HCT116 (cell line): Measurements from ENCODE around the gene WHRN. TPM values are rescaled to one million over a fixed set of nuclear protein-coding genes. Genes with fewer than 3 reads are reported as not detected.
A peak's percentile ranks its signal among the peaks of the same experiment; 100 is the strongest.

Experiments used
- ATAC-seq: fragments of 200-7000 bp; cut with Tn5 transposase; 2 replicates; pipeline ENCODE4 v1.9.1; 2020; ENCODE audit warnings: mild to moderate bottlenecking, moderate library complexity
- BruUV-seq: library from RNA; stranded (reverse); fragments of 400-500 nt; replicated peaks from 2 replicates; lab custom pipeline; 2021; lab: Mats Ljungman, UMichigan
- CTCF ChIA-PET: fragments of 300-600 bp; sonication (Branson Sonifier 250); formaldehyde crosslinking; loops from one replicate; lab custom pipeline; 2021; ENCODE audit warnings: antibody characterized with exemption; lab: Charles Lee
- POLR2A ChIA-PET: fragments of 300-600, 350-600 bp; sonication (Branson Sonifier 250); formaldehyde crosslinking; loops from one replicate; lab custom pipeline; 2021; ENCODE audit warnings: antibody characterized with exemption; lab: Charles Lee
- RAD21 ChIA-PET, 2 experiments: fragments of 300-600 bp; sonication (Branson Sonifier 250); formaldehyde crosslinking; loops; one replicate each; lab custom pipeline; 2023; ENCODE audit warnings: low total read pairs in 2 of 2; ENCODE audit not compliant: uncharacterized antibody in 2 of 2, unreplicated experiment in 2 of 2, low non-redundant PET in 1 of 2; lab: Charles Lee
- DNase-seq: peaks from one replicate; pipeline ENCODE4 v3.0.0-alpha.2; 2010; ENCODE audit warnings: low read depth, low spot score
- H2AFZ ChIP-seq: fragments of 200-600 bp; shearing (Covaris generic), sonication (generic); 2 replicates; pipeline ENCODE4 v1.6.1; 2017; ENCODE audit warnings: low read depth, mixed run types, mixed read lengths, antibody characterized with exemption, low read length; ENCODE audit not compliant: poor library complexity, severe bottlenecking
- H3K27ac ChIP-seq: 2 replicates; pipeline ENCODE4 v1.5.1; 2012; ENCODE audit warnings: low read depth, low read length
- H3K27me3 ChIP-seq: fragments of 200-600 bp; sonication (generic); 2 replicates; pipeline ENCODE4 v1.6.1; 2016; ENCODE audit warnings: mixed run types, low read length, mixed read lengths; ENCODE audit not compliant: insufficient read depth
- H3K36me3 ChIP-seq, 2 experiments: fragments of 200-500 bp in 1 of 2; fragments of 200-600 bp in 1 of 2; sonication (Bioruptor generic) in 1 of 2; sonication (generic) in 1 of 2; 2 replicates each; pipeline versions ENCODE4 v1.5.1 to v1.6.1; 2014 to 2016; ENCODE audit warnings: low read length in 2 of 2, inconsistent platforms in 1 of 2, mixed read lengths in 1 of 2, mixed run types in 1 of 2; ENCODE audit not compliant: insufficient read depth in 2 of 2, control insufficient read depth in 1 of 2
- H3K4me1 ChIP-seq, 2 experiments: fragments of 200-600 bp in 1 of 2; sonication (generic) in 1 of 2; 2 replicates each; pipeline versions ENCODE4 v1.5.1 to v1.6.1; 2012 to 2017; ENCODE audit warnings: low read length in 2 of 2, inconsistent platforms in 1 of 2, mild to moderate bottlenecking in 1 of 2, mixed read lengths in 1 of 2, mixed run types in 1 of 2, moderate library complexity in 1 of 2; ENCODE audit not compliant: insufficient read depth in 2 of 2, control insufficient read depth in 1 of 2
- H3K4me2 ChIP-seq: fragments of 200-600 bp; sonication (generic); 2 replicates; pipeline ENCODE4 v1.6.1; 2017; ENCODE audit warnings: mixed run types, low read length, mixed read lengths
- H3K4me3 ChIP-seq, 2 experiments: fragments of 200-600 bp in 1 of 2; sonication (generic) in 1 of 2; replicated peaks in 1 of 2; 2 replicates each; pipeline ENCODE4 v1.5.1; 2011 to 2016; ENCODE audit warnings: low read length in 2 of 2, control low read depth in 1 of 2, low read depth in 1 of 2, mild to moderate bottlenecking in 1 of 2, mixed read lengths in 1 of 2, mixed run types in 1 of 2
- H3K79me2 ChIP-seq: fragments of 200-600 bp; sonication (generic); 2 replicates; pipeline ENCODE4 v1.6.1; 2017; ENCODE audit warnings: mild to moderate bottlenecking, mixed run types, low read length, moderate library complexity, mixed read lengths; ENCODE audit not compliant: insufficient read depth
- H3K9ac ChIP-seq: fragments of 200-600 bp; sonication (generic); 2 replicates; pipeline ENCODE4 v1.6.1; 2016; ENCODE audit warnings: low read length, mixed read lengths
- H3K9me2 ChIP-seq: fragments of 200-600 bp; sonication (generic), shearing (Covaris generic); 2 replicates; pipeline ENCODE4 v1.6.1; 2017; ENCODE audit warnings: mixed run types, mild to moderate bottlenecking, moderate library complexity; ENCODE audit not compliant: insufficient read depth
- H3K9me3 ChIP-seq, 2 experiments: fragments of 200-500 bp in 1 of 2; fragments of 200-600 bp in 1 of 2; sonication (Bioruptor generic) in 1 of 2; sonication (generic) in 1 of 2; 2 replicates each; pipeline ENCODE4 v1.6.1; 2014 to 2017; ENCODE audit warnings: low read length in 2 of 2, mixed read lengths in 2 of 2, inconsistent platforms in 1 of 2, low read depth in 1 of 2, mild to moderate bottlenecking in 1 of 2, mixed run types in 1 of 2, moderate library complexity in 1 of 2; ENCODE audit not compliant: control insufficient read depth in 1 of 2, insufficient read depth in 1 of 2
- H4K20me1 ChIP-seq: fragments of 200-600 bp; sonication (generic), shearing (Covaris generic); 2 replicates; pipeline ENCODE4 v1.6.1; 2017; ENCODE audit warnings: mixed run types, mild to moderate bottlenecking, moderate library complexity; ENCODE audit not compliant: insufficient read depth
- CBX3 ChIP-seq: IDR thresholded peaks from 2 replicates; pipeline ENCODE4 v1.6.1; 2012; ENCODE audit warnings: low read depth
- CEBPB ChIP-seq: IDR thresholded peaks from 2 replicates; pipeline ENCODE4 v1.6.1; 2012; ENCODE audit warnings: low read depth
- CTCF ChIP-seq, 3 experiments: fragments of 200-600 bp in 1 of 3; sonication (generic) in 1 of 3; IDR thresholded peaks in 2 of 3; conservative IDR thresholded peaks in 1 of 3; 2 replicates each; pipeline ENCODE4 v1.5.1; 2012 to 2017; ENCODE audit warnings: low read depth in 2 of 3, low read length in 2 of 3, antibody characterized with exemption in 1 of 3, borderline replicate concordance in 1 of 3, control low read depth in 1 of 3, mild to moderate bottlenecking in 1 of 3, mixed read lengths in 1 of 3, mixed run types in 1 of 3, moderate library complexity in 1 of 3; ENCODE audit not compliant: insufficient read depth in 1 of 3
- MAX ChIP-seq: IDR thresholded peaks from 2 replicates; pipeline ENCODE4 v1.6.1; 2012
- POLR2AphosphoS5 ChIP-seq: IDR thresholded peaks from 2 replicates; pipeline ENCODE4 v1.6.1; 2011; ENCODE audit warnings: mild to moderate bottlenecking, low read depth, low read length, moderate library complexity
- SIN3A ChIP-seq: IDR thresholded peaks from 2 replicates; pipeline ENCODE4 v1.6.1; 2012; ENCODE audit warnings: low read depth
- SRF ChIP-seq: IDR thresholded peaks from 2 replicates; pipeline ENCODE4 v1.6.1; 2012; ENCODE audit warnings: low read depth
- TCF7L2 ChIP-seq: IDR thresholded peaks from 2 replicates; pipeline ENCODE4 v1.7.0; 2011; ENCODE audit warnings: borderline replicate concordance, inconsistent platforms; ENCODE audit not compliant: insufficient read depth, insufficient read length; ENCODE audit errors: extremely low read depth
- intact Hi-C: fragments of 100-400 bp; cut with micrococcal nuclease; formaldehyde crosslinking; loops from 2 replicates; pipeline ENCODE4 v1.10.0; 2022
- total RNA-seq: library from RNA; stranded (reverse); gene quantifications from one replicate; pipeline ENCODE4 v1.2.1, GENCODE V29; 2021; ENCODE audit not compliant: unreplicated experiment

Gene WHRN
- total RNA-seq, 1 experiment from 2014 or later: 12.8 TPM

- Histone ChIP-seq H3K27me3 (no peaks in the 10 kb centered on the region), H3K9me2 (no peaks in the 10 kb centered on the region), H2AFZ (no peak overlapping the region), H4K20me1 (no peaks in the 10 kb centered on the region), H3K4me2 (peak overlapping the region; percentile 96; the same call in 1 of the 2 replicates), H3K4me1 (peaks cover 10 to 27% of the 10 kb centered on the region in 2 experiments; a peak in 3 of 4 replicates), H3K4me3 (peak overlapping the region in 1 of 2 experiments; percentile 83; a peak in 3 of 4 replicates), H3K36me3 (no peaks in the 10 kb centered on the region), H3K27ac (no peak overlapping the region), H3K79me2 (no peaks in the 10 kb centered on the region), H3K9me3 (no peaks in the 10 kb centered on the region), H3K9ac (no peak overlapping the region)
- BruUV-seq: no TSS peak
- ChIA-PET POLR2A (interaction anchor here (1.6 kb wide), 1 partner anchor 10 kb away, joined by 4 read pairs; no protein-coding TSS in a partner anchor), RAD21 (no interaction called here), CTCF (interaction anchor here (1.6 kb wide), 1 partner anchor 9 kb away, joined by 5 read pairs; no protein-coding TSS in a partner anchor)
- ATAC-seq (no peak), DNase-seq (peak; percentile 7)
- intact Hi-C loops: no loop called here
- TF ChIP-seq MAX: peak; percentile 62
- TF ChIP-seq CTCF (IDR thresholded peaks at IDR 0.05 in 2 of 3, conservative IDR thresholded peaks at IDR 0.05 in 1 of 3; ENCODE audit: borderline replicate concordance in 1 of 3, insufficient read depth in 1 of 3, low read depth in 2 of 3, low read length in 2 of 3): no peak
- TF ChIP-seq CEBPB: peak; percentile 80; the same call in 1 of the 2 replicates
These were observed 108.6 kb downstream of the WHRN start for GRCh38 chr9:114396558-114397218.

- BruUV-seq: no TSS peak
- POLR2A ChIA-PET: interaction anchor here (0.6 to 1.6 kb wide), 3 partner anchors 9 to 1639 kb away, joined by 4 to 6 read pairs (median 4); no protein-coding TSS in a partner anchor
- no peaks in the 10 kb centered on the region for H3K9me3 ChIP-seq
- H3K27ac ChIP-seq: no peak overlapping the region
- RAD21 ChIA-PET: no interaction called here
- H3K4me3 ChIP-seq: no peak overlapping the region
- H3K4me1 ChIP-seq: peaks cover 10 to 27% of the 10 kb centered on the region in 2 experiments; a peak in 3 of 4 replicates
- no peak overlapping the region for H3K9ac ChIP-seq
- no peaks in the 10 kb centered on the region for H3K9me2 ChIP-seq
- TF ChIP-seq TCF7L2: no peak
- no peak for TF ChIP-seq POLR2AphosphoS5
- TF ChIP-seq CBX3: no peak
- no peak for TF ChIP-seq SRF
- no peak for TF ChIP-seq SIN3A
- TF ChIP-seq, all 23 proteins: peak for 0
- intact Hi-C loops: no loop called here
- ATAC-seq: no peak
- Histone ChIP-seq H3K79me2 (no peaks in the 10 kb centered on the region), H4K20me1 (no peaks in the 10 kb centered on the region), H2AFZ (no peak overlapping the region), H3K36me3 (no peaks in the 10 kb centered on the region), H3K27me3 (no peaks in the 10 kb centered on the region), H3K4me2 (no peak overlapping the region)
- no peak for DNase-seq
- CTCF ChIA-PET: no interaction called here
These were observed 109.5 kb downstream of the WHRN start for GRCh38 chr9:114395768-114396167.
